A673 (cell line): Measurements from ENCODE around the gene FTO. TPM values are rescaled to one million over a fixed set of nuclear protein-coding genes. Genes with fewer than 3 reads are reported as not detected.

Experiments
- BruUV-seq: library from RNA; stranded (reverse); fragments of 400-500 nt; replicated peaks from 2 replicates; lab custom pipeline; 2021; lab: Mats Ljungman, UMichigan
- CTCF ChIA-PET: fragments of 300-600 bp; sonication (Branson Sonifier 250); formaldehyde crosslinking; loops from one replicate; lab custom pipeline; 2022; ENCODE audit warnings: antibody characterized with exemption; lab: Charles Lee
- POLR2A ChIA-PET: fragments of 300-600 bp; sonication (Branson Sonifier 250); formaldehyde crosslinking; loops from one replicate; lab custom pipeline; 2022; ENCODE audit warnings: antibody characterized with exemption; ENCODE audit not compliant: low non-redundant PET; lab: Charles Lee
- DNase-seq: peaks from one replicate; pipeline ENCODE4 v3.0.0-alpha.2; 2015; ENCODE audit warnings: low spot score
- H3K27ac ChIP-seq: fragments of 200-600 bp; sonication (generic); 2 replicates; pipeline ENCODE4 v1.5.1; 2016; ENCODE audit warnings: mixed run types, low read depth, mild to moderate bottlenecking, mixed read lengths, antibody characterized with exemption, low read length; ENCODE audit not compliant: poor library complexity, severe bottlenecking
- H3K27me3 ChIP-seq: fragments of 200-600 bp; sonication (generic); replicated peaks from 2 replicates; pipeline ENCODE4 v1.6.1; 2017; ENCODE audit warnings: mixed run types, low read depth, mild to moderate bottlenecking, mixed read lengths, antibody characterized with exemption, low read length; ENCODE audit not compliant: insufficient read depth, poor library complexity
- H3K36me3 ChIP-seq: fragments of 200-600 bp; sonication (generic); 2 replicates; pipeline ENCODE4 v1.6.1; 2016; ENCODE audit warnings: mixed run types, mild to moderate bottlenecking, mixed read lengths, antibody characterized with exemption, low read length; ENCODE audit not compliant: insufficient read depth, poor library complexity, severe bottlenecking
- H3K4me1 ChIP-seq: fragments of 200-600 bp; sonication (generic); 2 replicates; pipeline ENCODE4 v1.6.1; 2017; ENCODE audit warnings: mixed run types, mild to moderate bottlenecking, mixed read lengths, antibody characterized with exemption, low read length; ENCODE audit not compliant: insufficient read depth, poor library complexity, severe bottlenecking
- H3K4me3 ChIP-seq: fragments of 200-600 bp; sonication (generic); 2 replicates; pipeline ENCODE4 v1.5.1; 2016; ENCODE audit warnings: low read depth, mixed run types, mild to moderate bottlenecking, mixed read lengths, low read length; ENCODE audit not compliant: poor library complexity, severe bottlenecking
- H3K9me3 ChIP-seq: fragments of 200-600 bp; sonication (generic); 2 replicates; pipeline ENCODE4 v1.6.1; 2016; ENCODE audit warnings: mixed run types, low read depth, mild to moderate bottlenecking, mixed read lengths, antibody characterized with exemption, low read length; ENCODE audit not compliant: poor library complexity, severe bottlenecking
- EZH2 ChIP-seq: fragments of 200-600 bp; sonication (generic); IDR thresholded peaks from 2 replicates; pipeline ENCODE4 v1.6.1; 2017; ENCODE audit warnings: borderline replicate concordance, low read depth, mild to moderate bottlenecking, mixed read lengths, antibody characterized with exemption, low read length; ENCODE audit not compliant: poor library complexity, severe bottlenecking
- intact Hi-C: fragments of 100-400 bp; cut with micrococcal nuclease; formaldehyde crosslinking; loops from one replicate; pipeline ENCODE4 v1.10.0; 2022; ENCODE audit not compliant: unreplicated experiment
- total RNA-seq: library from RNA; stranded (reverse); gene quantifications from 2 replicates; pipeline ENCODE4 v1.2.3, GENCODE V29; 2021
- TF ChIP-seq, protein P1 (sequence below): fragments of 300-800, 200-600 bp; sonication (generic); conservative IDR thresholded peaks from 2 replicates; pipeline ENCODE4 v1.5.1; 2017; ENCODE audit warnings: low read depth, mild to moderate bottlenecking, antibody characterized with exemption, low read length, moderate library complexity, mixed read lengths

The FTO gene
- total RNA-seq, 1 experiment from 2014 or later, result 73.4 TPM

DNA sequence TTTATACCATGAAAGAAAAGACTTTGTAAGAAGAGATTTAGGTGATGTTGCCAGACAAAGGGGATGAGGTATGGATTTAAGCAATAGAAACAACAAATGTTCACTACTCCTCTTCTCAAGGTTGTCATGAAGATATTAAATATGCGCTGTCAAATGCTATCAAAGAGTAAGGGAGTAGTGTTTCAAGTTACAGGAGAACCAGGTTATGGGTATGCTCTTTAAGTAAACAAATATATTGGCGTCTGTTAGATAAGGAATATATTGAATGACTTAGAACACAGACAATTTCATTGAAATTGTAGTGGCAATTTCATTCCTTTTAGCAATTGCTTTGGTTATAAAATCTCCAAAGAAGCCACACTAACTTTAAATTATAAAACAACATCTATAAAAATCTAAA, 229.0 kb downstream of the FTO start:
- CTCF ChIA-PET, result no interaction called here
- no peaks in the 10 kb centered on the region for H3K27me3 ChIP-seq
- intact Hi-C loops, result no loop called here
- DNase-seq, result no peak
- no peak overlapping the region for H3K27ac ChIP-seq
- H3K9me3 ChIP-seq, result no peaks in the 10 kb centered on the region
- POLR2A ChIA-PET, result no interaction called here
- no TSS peak for BruUV-seq
- no peak for TF ChIP-seq EZH2
- TF ChIP-seq, protein P1, sequence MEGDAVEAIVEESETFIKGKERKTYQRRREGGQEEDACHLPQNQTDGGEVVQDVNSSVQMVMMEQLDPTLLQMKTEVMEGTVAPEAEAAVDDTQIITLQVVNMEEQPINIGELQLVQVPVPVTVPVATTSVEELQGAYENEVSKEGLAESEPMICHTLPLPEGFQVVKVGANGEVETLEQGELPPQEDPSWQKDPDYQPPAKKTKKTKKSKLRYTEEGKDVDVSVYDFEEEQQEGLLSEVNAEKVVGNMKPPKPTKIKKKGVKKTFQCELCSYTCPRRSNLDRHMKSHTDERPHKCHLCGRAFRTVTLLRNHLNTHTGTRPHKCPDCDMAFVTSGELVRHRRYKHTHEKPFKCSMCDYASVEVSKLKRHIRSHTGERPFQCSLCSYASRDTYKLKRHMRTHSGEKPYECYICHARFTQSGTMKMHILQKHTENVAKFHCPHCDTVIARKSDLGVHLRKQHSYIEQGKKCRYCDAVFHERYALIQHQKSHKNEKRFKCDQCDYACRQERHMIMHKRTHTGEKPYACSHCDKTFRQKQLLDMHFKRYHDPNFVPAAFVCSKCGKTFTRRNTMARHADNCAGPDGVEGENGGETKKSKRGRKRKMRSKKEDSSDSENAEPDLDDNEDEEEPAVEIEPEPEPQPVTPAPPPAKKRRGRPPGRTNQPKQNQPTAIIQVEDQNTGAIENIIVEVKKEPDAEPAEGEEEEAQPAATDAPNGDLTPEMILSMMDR, result no peak
- H3K4me1 ChIP-seq, result peaks cover 6% of the 10 kb centered on the region
- H3K36me3 ChIP-seq, result no peaks in the 10 kb centered on the region
- no peak overlapping the region for H3K4me3 ChIP-seq

DNA sequence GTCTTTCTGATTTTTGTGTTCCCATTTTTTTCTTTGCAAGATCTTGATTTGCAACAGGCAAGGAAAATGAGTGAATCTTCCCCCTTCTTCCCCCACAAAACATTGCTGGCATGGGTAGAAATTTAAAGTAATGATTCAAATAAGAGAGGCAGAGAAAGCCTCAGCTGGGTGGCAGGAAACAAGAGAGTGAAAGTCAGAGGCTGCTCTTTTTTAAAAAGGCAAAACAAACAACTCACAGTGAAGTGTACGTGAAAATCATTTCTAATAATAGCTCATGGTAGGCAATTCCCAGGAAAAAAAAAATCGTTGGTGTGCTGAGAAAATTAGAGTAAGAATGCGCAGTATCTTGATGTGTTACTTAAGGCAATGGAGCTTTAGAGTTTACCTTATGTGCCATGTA, 229.5 kb downstream of the FTO start:
- ChIA-PET CTCF (no interaction called here), POLR2A (no interaction called here)
- Histone ChIP-seq H3K4me1 (peaks cover 2% of the 10 kb centered on the region), H3K9me3 (no peaks in the 10 kb centered on the region), H3K4me3 (no peak overlapping the region), H3K27ac (no peak overlapping the region), H3K27me3 (no peaks in the 10 kb centered on the region), H3K36me3 (no peaks in the 10 kb centered on the region)
- intact Hi-C loops, result no loop called here
- no peak for TF ChIP-seq EZH2
- TF ChIP-seq, protein P1, result no peak
- BruUV-seq, result no TSS peak
- no peak for DNase-seq

DNA sequence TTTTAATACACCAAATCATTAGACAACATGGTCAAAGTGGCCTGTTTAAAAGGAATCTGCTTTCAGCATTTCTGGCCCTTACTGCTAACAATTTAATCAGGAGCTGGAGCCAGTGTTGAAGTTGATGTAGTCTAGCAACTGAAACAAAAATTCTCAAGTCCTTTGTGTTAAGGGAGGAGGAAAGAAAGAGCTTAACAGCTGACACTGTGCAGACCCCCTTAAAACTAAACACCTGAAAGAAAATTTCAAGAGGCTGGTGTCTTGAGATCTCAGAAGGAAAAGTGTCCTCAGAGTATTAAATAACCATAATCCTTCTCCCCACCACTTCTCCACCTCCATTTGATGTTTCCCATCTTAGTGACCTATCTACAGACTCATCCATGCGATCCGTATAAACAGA, 232.1 kb downstream of the FTO start:
- Histone ChIP-seq H3K27me3 (no peaks in the 10 kb centered on the region), H3K4me1 (no peaks in the 10 kb centered on the region), H3K27ac (no peak overlapping the region), H3K4me3 (no peak overlapping the region), H3K36me3 (no peaks in the 10 kb centered on the region), H3K9me3 (no peaks in the 10 kb centered on the region)
- ChIA-PET POLR2A (no interaction called here), CTCF (no interaction called here)
- no peak for DNase-seq
- intact Hi-C loops, result no loop called here
- BruUV-seq, result TSS peak; percentile 11
- no peak for TF ChIP-seq EZH2
- TF ChIP-seq, protein P1, result no peak
